Measurements from ENCODE around the gene FZR1. TPM values are rescaled to one million over a fixed set of nuclear protein-coding genes. Genes with fewer than 3 reads are reported as not detected.

FZR1 gene
- total RNA-seq, 1 donor from 2014 or later, result 25.5 TPM

GRCh38 chr19:3514930-3515329, 8.8 kb downstream of the FZR1 start:
- H3K4me3 ChIP-seq (ENCODE audit: low read depth, low read length), result no peak overlapping the region
- no peak for DNase-seq (ENCODE audit: low read depth)
- no peak for FAIRE-seq
- TF ChIP-seq, protein P1, sequence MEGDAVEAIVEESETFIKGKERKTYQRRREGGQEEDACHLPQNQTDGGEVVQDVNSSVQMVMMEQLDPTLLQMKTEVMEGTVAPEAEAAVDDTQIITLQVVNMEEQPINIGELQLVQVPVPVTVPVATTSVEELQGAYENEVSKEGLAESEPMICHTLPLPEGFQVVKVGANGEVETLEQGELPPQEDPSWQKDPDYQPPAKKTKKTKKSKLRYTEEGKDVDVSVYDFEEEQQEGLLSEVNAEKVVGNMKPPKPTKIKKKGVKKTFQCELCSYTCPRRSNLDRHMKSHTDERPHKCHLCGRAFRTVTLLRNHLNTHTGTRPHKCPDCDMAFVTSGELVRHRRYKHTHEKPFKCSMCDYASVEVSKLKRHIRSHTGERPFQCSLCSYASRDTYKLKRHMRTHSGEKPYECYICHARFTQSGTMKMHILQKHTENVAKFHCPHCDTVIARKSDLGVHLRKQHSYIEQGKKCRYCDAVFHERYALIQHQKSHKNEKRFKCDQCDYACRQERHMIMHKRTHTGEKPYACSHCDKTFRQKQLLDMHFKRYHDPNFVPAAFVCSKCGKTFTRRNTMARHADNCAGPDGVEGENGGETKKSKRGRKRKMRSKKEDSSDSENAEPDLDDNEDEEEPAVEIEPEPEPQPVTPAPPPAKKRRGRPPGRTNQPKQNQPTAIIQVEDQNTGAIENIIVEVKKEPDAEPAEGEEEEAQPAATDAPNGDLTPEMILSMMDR (IDR thresholded peaks at IDR 0.05; ENCODE audit: insufficient read depth, low read length, severe bottlenecking), result no peak
- H3K27me3 ChIP-seq (ENCODE audit: control insufficient read depth, insufficient read depth, low read length), result no peaks in the 10 kb centered on the region
- peaks cover 28% of the 10 kb centered on the region for H3K36me3 ChIP-seq (ENCODE audit: control insufficient read depth, insufficient read depth, low read length)

GRCh38 chr19:3515891-3516422, 9.8 kb downstream of the FZR1 start:
- TF ChIP-seq, protein P1 (IDR thresholded peaks at IDR 0.05; ENCODE audit: insufficient read depth, low read length, severe bottlenecking), result no peak
- Histone ChIP-seq H3K36me3 (ENCODE audit: control insufficient read depth, insufficient read depth, low read length) (peaks cover 22% of the 10 kb centered on the region), H3K27me3 (ENCODE audit: control insufficient read depth, insufficient read depth, low read length) (no peaks in the 10 kb centered on the region), H3K4me3 (ENCODE audit: low read depth, low read length) (no peak overlapping the region)
- no peak for FAIRE-seq
- no peak for DNase-seq (ENCODE audit: low read depth)

GRCh38 chr19:3516675-3517207, 10.6 kb downstream of the FZR1 start:
- no peak for DNase-seq (ENCODE audit: low read depth)
- H3K36me3 ChIP-seq (ENCODE audit: control insufficient read depth, insufficient read depth, low read length), result peaks cover 19% of the 10 kb centered on the region
- no peak for FAIRE-seq
- TF ChIP-seq, protein P1 (IDR thresholded peaks at IDR 0.05; ENCODE audit: insufficient read depth, low read length, severe bottlenecking), result no peak
- H3K27me3 ChIP-seq (ENCODE audit: control insufficient read depth, insufficient read depth, low read length), result no peaks in the 10 kb centered on the region
- no peak overlapping the region for H3K4me3 ChIP-seq (ENCODE audit: low read depth, low read length)

- no peak overlapping the region for H3K4me3 ChIP-seq (ENCODE audit: low read depth, low read length)
- peaks cover 19% of the 10 kb centered on the region for H3K36me3 ChIP-seq (ENCODE audit: control insufficient read depth, insufficient read depth, low read length)
- H3K27me3 ChIP-seq (ENCODE audit: control insufficient read depth, insufficient read depth, low read length), result no peaks in the 10 kb centered on the region
- TF ChIP-seq, protein P1 (IDR thresholded peaks at IDR 0.05; ENCODE audit: insufficient read depth, low read length, severe bottlenecking), result no peak
- DNase-seq (ENCODE audit: low read depth) (no peak), FAIRE-seq (no peak)
These were observed 11.5 kb downstream of the FZR1 start for GRCh38 chr19:3517638-3518037.

- H3K36me3 ChIP-seq (ENCODE audit: control insufficient read depth, insufficient read depth, low read length), result peaks cover 23% of the 10 kb centered on the region
These were observed 12.1 kb downstream of the FZR1 start for GRCh38 chr19:3518255-3518654.

More at GRCh38 chr19:3518255-3518654, 12.1 kb downstream of the FZR1 start:
- Histone ChIP-seq H3K4me3 (ENCODE audit: low read depth, low read length) (no peak overlapping the region), H3K27me3 (ENCODE audit: control insufficient read depth, insufficient read depth, low read length) (no peaks in the 10 kb centered on the region)
- DNase-seq (ENCODE audit: low read depth), result no peak
- TF ChIP-seq, protein P1 (IDR thresholded peaks at IDR 0.05; ENCODE audit: insufficient read depth, low read length, severe bottlenecking), result no peak
- no peak for FAIRE-seq
